GM21390 (cell line): ENCODE data around the gene SART1.
"Not testable (repeated sequence)": the region's sequence is repeated elsewhere in the genome, so short reads cannot be mapped to it uniquely, and the experiment has no call there.

Experiments used
- ATAC-seq: cut with Tn5 transposase; IDR thresholded peaks from one replicate; pipeline ENCODE4 v1.9.1; 2021; ENCODE audit not compliant: unreplicated experiment

SART1 gene

GRCh38 chr11:65932558-65932919, 29.0 kb upstream of the SART1 start:
- no peak for ATAC-seq

- no peak for ATAC-seq
These were observed 27.5 kb upstream of the SART1 start for GRCh38 chr11:65934014-65934413.

- ATAC-seq: no peak
These were observed 23.8 kb upstream of the SART1 start for GRCh38 chr11:65937766-65938165.

GRCh38 chr11:65941720-65942310, 19.7 kb upstream of the SART1 start:
- ATAC-seq: no peak

- no peak for ATAC-seq
These were observed 19.0 kb upstream of the SART1 start for GRCh38 chr11:65942531-65942930.

GRCh38 chr11:65944191-65944590, 17.3 kb upstream of the SART1 start:
- ATAC-seq: no peak

GRCh38 chr11:65944767-65945166, 16.8 kb upstream of the SART1 start:
- no peak for ATAC-seq

GRCh38 chr11:65945430-65945911, 16.1 kb upstream of the SART1 start, which contains the start of gene TSGA10IP:
TSGA10IP (plus strand) TSS chr11:65945480; CDS start chr11:65945676, 196 bp downstream.
- ATAC-seq: no peak

GRCh38 chr11:65945941-65946558, 15.5 kb upstream of the SART1 start:
- ATAC-seq: no peak

- ATAC-seq: no peak
These were observed 14.9 kb upstream of the SART1 start for GRCh38 chr11:65946655-65947054.

GRCh38 chr11:65947133-65947532, 14.4 kb upstream of the SART1 start:
- ATAC-seq: no peak

GRCh38 chr11:65947603-65948125, 13.9 kb upstream of the SART1 start:
- ATAC-seq: no peak

GRCh38 chr11:65950711-65951110, 10.8 kb upstream of the SART1 start:
- not testable (repeated sequence) for ATAC-seq

GRCh38 chr11:65951641-65952040, 9.9 kb upstream of the SART1 start:
- ATAC-seq: not testable (repeated sequence)

GRCh38 chr11:65952052-65952521, 9.4 kb upstream of the SART1 start:
- no peak for ATAC-seq

- ATAC-seq: no peak
These were observed 8.1 kb upstream of the SART1 start for GRCh38 chr11:65953471-65953870.

- ATAC-seq: no peak
These were observed 6.8 kb upstream of the SART1 start for GRCh38 chr11:65954771-65955170.

- ATAC-seq: no peak
These were observed 3.2 kb upstream of the SART1 start for GRCh38 chr11:65958291-65958690.

- ATAC-seq: no peak
These were observed 2.6 kb upstream of the SART1 start for GRCh38 chr11:65958774-65959420.

GRCh38 chr11:65960824-65961266, 689 bp upstream of the SART1 start:
- no peak for ATAC-seq

- no peak for ATAC-seq
These were observed 619 bp downstream of the SART1 start for GRCh38 chr11:65962141-65962564.

GRCh38 chr11:65964906-65965305, 3.4 kb downstream of the SART1 start:
- no peak for ATAC-seq
